ENCODE measurements around the gene DLL1.
"Not testable (repeated sequence)": the region's sequence is repeated elsewhere in the genome, so short reads cannot be mapped to it uniquely, and the experiment has no call there.

DNA sequence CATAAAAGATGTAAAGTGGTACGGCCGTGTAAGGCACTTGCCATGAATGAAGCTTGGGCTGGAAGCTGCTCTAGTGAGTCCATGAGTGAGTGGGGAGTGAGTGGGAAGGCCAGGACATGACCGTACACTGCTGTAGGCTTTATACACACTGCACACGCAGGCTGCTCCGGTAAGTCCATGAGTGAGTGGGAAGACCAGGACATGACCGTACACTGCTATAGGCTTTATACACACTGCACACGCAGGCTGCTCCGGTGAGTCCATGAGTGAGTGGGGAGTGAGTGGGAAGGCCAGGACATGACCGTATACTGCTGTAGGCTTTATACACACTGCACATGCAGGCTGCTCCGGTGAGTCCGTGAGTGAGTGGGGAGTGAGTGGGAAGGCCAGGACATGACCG is 26.2 kb downstream of the DLL1 start:
- TF ChIP-seq, protein P1, sequence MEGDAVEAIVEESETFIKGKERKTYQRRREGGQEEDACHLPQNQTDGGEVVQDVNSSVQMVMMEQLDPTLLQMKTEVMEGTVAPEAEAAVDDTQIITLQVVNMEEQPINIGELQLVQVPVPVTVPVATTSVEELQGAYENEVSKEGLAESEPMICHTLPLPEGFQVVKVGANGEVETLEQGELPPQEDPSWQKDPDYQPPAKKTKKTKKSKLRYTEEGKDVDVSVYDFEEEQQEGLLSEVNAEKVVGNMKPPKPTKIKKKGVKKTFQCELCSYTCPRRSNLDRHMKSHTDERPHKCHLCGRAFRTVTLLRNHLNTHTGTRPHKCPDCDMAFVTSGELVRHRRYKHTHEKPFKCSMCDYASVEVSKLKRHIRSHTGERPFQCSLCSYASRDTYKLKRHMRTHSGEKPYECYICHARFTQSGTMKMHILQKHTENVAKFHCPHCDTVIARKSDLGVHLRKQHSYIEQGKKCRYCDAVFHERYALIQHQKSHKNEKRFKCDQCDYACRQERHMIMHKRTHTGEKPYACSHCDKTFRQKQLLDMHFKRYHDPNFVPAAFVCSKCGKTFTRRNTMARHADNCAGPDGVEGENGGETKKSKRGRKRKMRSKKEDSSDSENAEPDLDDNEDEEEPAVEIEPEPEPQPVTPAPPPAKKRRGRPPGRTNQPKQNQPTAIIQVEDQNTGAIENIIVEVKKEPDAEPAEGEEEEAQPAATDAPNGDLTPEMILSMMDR (conservative IDR thresholded peaks at IDR 0.05), result not testable (repeated sequence)
- not testable (repeated sequence) for TF ChIP-seq EZH2 (IDR thresholded peaks at IDR 0.05; ENCODE audit: low read depth)

Measured in PC-9 (cell line).